ENCODE measurements around the gene PAQR5. TPM values are rescaled to one million over a fixed set of nuclear protein-coding genes. Genes with fewer than 3 reads are reported as not detected.

PAQR5 gene
- total RNA-seq, 1 donor from 2014 or later = 0.15 TPM

- Mint-ChIP-seq H3K36me3 (ENCODE audit: low read depth, unreplicated experiment) (peaks cover 2% of the 10 kb centered on the region), H3K27ac (ENCODE audit: unreplicated experiment) (no peak overlapping the region), H3K4me3 (ENCODE audit: unreplicated experiment) (no peak overlapping the region), H3K4me1 (ENCODE audit: unreplicated experiment) (no peaks in the 10 kb centered on the region), H3K27me3 (ENCODE audit: unreplicated experiment) (no peaks in the 10 kb centered on the region), H3K9me3 (ENCODE audit: unreplicated experiment) (no peaks in the 10 kb centered on the region)
- no peak for TF ChIP-seq CTCF (IDR thresholded peaks at IDR 0.05; ENCODE audit: unreplicated experiment)
- no peak for DNase-seq (ENCODE audit: low spot score)
These were observed 135.1 kb downstream of the PAQR5 start for GRCh38 chr15:69433831-69434230.

GRCh38 chr15:69434238-69434637 is 135.5 kb downstream of the PAQR5 start:
- H3K9me3 Mint-ChIP-seq (ENCODE audit: unreplicated experiment) = no peaks in the 10 kb centered on the region

GRCh38 chr15:69434679-69435078 is 136.0 kb downstream of the PAQR5 start:
- no peak for DNase-seq (ENCODE audit: low spot score)
- Mint-ChIP-seq H3K4me3 (ENCODE audit: unreplicated experiment) (no peak overlapping the region), H3K4me1 (ENCODE audit: unreplicated experiment) (no peaks in the 10 kb centered on the region), H3K9me3 (ENCODE audit: unreplicated experiment) (no peaks in the 10 kb centered on the region), H3K27ac (ENCODE audit: unreplicated experiment) (no peak overlapping the region), H3K36me3 (ENCODE audit: low read depth, unreplicated experiment) (no peaks in the 10 kb centered on the region), H3K27me3 (ENCODE audit: unreplicated experiment) (no peaks in the 10 kb centered on the region)
- TF ChIP-seq CTCF (IDR thresholded peaks at IDR 0.05; ENCODE audit: unreplicated experiment) = no peak

More at GRCh38 chr15:69434238-69434637, 135.5 kb downstream of the PAQR5 start:
- no peaks in the 10 kb centered on the region for H3K4me1 Mint-ChIP-seq (ENCODE audit: unreplicated experiment)
- TF ChIP-seq CTCF (IDR thresholded peaks at IDR 0.05; ENCODE audit: unreplicated experiment) = no peak
- no peak overlapping the region for H3K27ac Mint-ChIP-seq (ENCODE audit: unreplicated experiment)
- no peak for DNase-seq (ENCODE audit: low spot score)
- no peaks in the 10 kb centered on the region for H3K27me3 Mint-ChIP-seq (ENCODE audit: unreplicated experiment)
- no peaks in the 10 kb centered on the region for H3K36me3 Mint-ChIP-seq (ENCODE audit: low read depth, unreplicated experiment)
- H3K4me3 Mint-ChIP-seq (ENCODE audit: unreplicated experiment) = no peak overlapping the region

- TF ChIP-seq CTCF (IDR thresholded peaks at IDR 0.05; ENCODE audit: unreplicated experiment) = no peak
- Mint-ChIP-seq H3K4me1 (ENCODE audit: unreplicated experiment) (no peaks in the 10 kb centered on the region), H3K4me3 (ENCODE audit: unreplicated experiment) (no peak overlapping the region), H3K9me3 (ENCODE audit: unreplicated experiment) (no peaks in the 10 kb centered on the region), H3K36me3 (ENCODE audit: low read depth, unreplicated experiment) (no peaks in the 10 kb centered on the region), H3K27ac (ENCODE audit: unreplicated experiment) (no peak overlapping the region), H3K27me3 (ENCODE audit: unreplicated experiment) (no peaks in the 10 kb centered on the region)
- DNase-seq (ENCODE audit: low spot score) = no peak
These were observed 137.3 kb downstream of the PAQR5 start for GRCh38 chr15:69435985-69436384.

- no peak for DNase-seq (ENCODE audit: low spot score)
- Mint-ChIP-seq H3K4me3 (ENCODE audit: unreplicated experiment) (no peak overlapping the region), H3K27ac (ENCODE audit: unreplicated experiment) (no peak overlapping the region), H3K27me3 (ENCODE audit: unreplicated experiment) (no peaks in the 10 kb centered on the region), H3K36me3 (ENCODE audit: low read depth, unreplicated experiment) (no peaks in the 10 kb centered on the region), H3K9me3 (ENCODE audit: unreplicated experiment) (no peaks in the 10 kb centered on the region), H3K4me1 (ENCODE audit: unreplicated experiment) (no peaks in the 10 kb centered on the region)
- TF ChIP-seq CTCF (IDR thresholded peaks at IDR 0.05; ENCODE audit: unreplicated experiment) = no peak
These were observed 138.2 kb downstream of the PAQR5 start for GRCh38 chr15:69436951-69437350.

Measured in endothelial cell (in vitro differentiated cells).